Natural killer cell treated with Interleukin-12 subunit alpha and Interleukin-12 subunit beta and Interleukin-15 and Interleukin-18, amount 100 ng/mL, for 72 hours (primary cell): Measurements from ENCODE around the gene PUSL1. TPM values are rescaled to one million over a fixed set of nuclear protein-coding genes. Genes with fewer than 3 reads are reported as not detected.
A peak's percentile ranks its signal among the peaks of the same experiment; 100 is the strongest.

Experiments used
- ATAC-seq, 2 donors: fragments of 150-1000 bp; cut with Tn5 transposase in 1 of 2; sonication (Bioruptor Pico), chemical (Tn5 transposase) in 1 of 2; 2 replicates each; pipeline ENCODE4 v1.10.0; 2021
- DNase-seq: peaks from one replicate; pipeline ENCODE4 v3.0.0; 2022; ENCODE audit warnings: low spot score
- H3K27ac Mint-ChIP-seq, 2 donors: 1 replicate in 1 of 2; 2 replicates in 1 of 2; pipeline ENCODE4 v1.8.0; 2022; ENCODE audit warnings: mixed read lengths in 2 of 2, mild to moderate bottlenecking in 1 of 2, moderate library complexity in 1 of 2
- H3K27me3 Mint-ChIP-seq, 2 donors: 1 replicate in 1 of 2; 2 replicates in 1 of 2; pipeline ENCODE4 v1.8.0; 2022; ENCODE audit warnings: mixed read lengths in 2 of 2
- H3K36me3 Mint-ChIP-seq: one replicate; pipeline ENCODE4 v1.8.0; 2022; ENCODE audit warnings: mixed read lengths
- H3K4me1 Mint-ChIP-seq, 2 donors: 1 replicate in 1 of 2; 2 replicates in 1 of 2; pipeline ENCODE4 v1.8.0; 2022; ENCODE audit warnings: low read depth in 2 of 2, mixed read lengths in 2 of 2, mild to moderate bottlenecking in 1 of 2
- H3K4me3 Mint-ChIP-seq: one replicate; pipeline ENCODE4 v1.8.0; 2022; ENCODE audit warnings: mixed read lengths
- H3K9me3 Mint-ChIP-seq: 2 replicates; pipeline ENCODE4 v1.8.0; 2022; ENCODE audit warnings: mixed read lengths
- total RNA-seq, 2 donors: library from RNA; stranded (reverse); gene quantifications; one replicate each; pipeline ENCODE4 v1.2.3, GENCODE V29; 2022

The PUSL1 gene
- 10 to 100 TPM; 19.2 to 39.0 TPM for total RNA-seq

- Mint-ChIP-seq H3K4me3 (peak within 1 kb of the TSS; percentile 91), H3K4me1 (peaks cover 12 to 14% of the 10 kb centered on the region in 2 donors), H3K36me3 (no peaks in the 10 kb centered on the region), H3K9me3 (no peaks in the 10 kb centered on the region), H3K27me3 (no peaks in the 10 kb centered on the region), H3K27ac (peak within 1 kb of the TSS; percentile 62 to 70)
- ATAC-seq (peak; percentile 88 to 91), DNase-seq (peak; percentile 94)
These were observed at the start of gene PUSL1, which contains the start of gene ACAP3 for GRCh38 chr1:1307923-1308755. Gene PUSL1, plus strand, starts transcription at chr1:1308597. Its CDS starts 47 bp downstream, at chr1:1308644. Gene ACAP3, minus strand, starts transcription at chr1:1307930. Its CDS starts 115 bp downstream, at chr1:1307815.

- Mint-ChIP-seq H3K36me3 (peaks cover 6% of the 10 kb centered on the region), H3K27ac (no peak overlapping the region)
- no peak for ATAC-seq
These were observed 49.3 kb upstream of the PUSL1 start for GRCh38 chr1:1259119-1259488.

GRCh38 chr1:1259540-1259939 is 48.9 kb upstream of the PUSL1 start:
- ATAC-seq (no peak), DNase-seq (no peak)
- H3K4me3 Mint-ChIP-seq: no peak overlapping the region
- H3K4me1 Mint-ChIP-seq: peaks cover 13 to 24% of the 10 kb centered on the region in 2 donors
- no peaks in the 10 kb centered on the region for H3K27me3 Mint-ChIP-seq
- H3K9me3 Mint-ChIP-seq: no peaks in the 10 kb centered on the region
- H3K27ac Mint-ChIP-seq: no peak overlapping the region
- peaks cover 6% of the 10 kb centered on the region for H3K36me3 Mint-ChIP-seq

More at GRCh38 chr1:1259119-1259488, 49.3 kb upstream of the PUSL1 start:
- peaks cover 13 to 24% of the 10 kb centered on the region in 2 donors for H3K4me1 Mint-ChIP-seq
- no peak overlapping the region for H3K4me3 Mint-ChIP-seq
- no peak for DNase-seq
- no peaks in the 10 kb centered on the region for H3K9me3 Mint-ChIP-seq
- H3K27me3 Mint-ChIP-seq: no peaks in the 10 kb centered on the region

GRCh38 chr1:1259951-1260600 is 48.3 kb upstream of the PUSL1 start:
- no peak for ATAC-seq
- no peak overlapping the region for H3K4me3 Mint-ChIP-seq
- DNase-seq: no peak
- peaks cover 13 to 24% of the 10 kb centered on the region in 2 donors for H3K4me1 Mint-ChIP-seq
- no peak overlapping the region for H3K27ac Mint-ChIP-seq
- H3K27me3 Mint-ChIP-seq: no peaks in the 10 kb centered on the region
- H3K36me3 Mint-ChIP-seq: peaks cover 6% of the 10 kb centered on the region
- no peaks in the 10 kb centered on the region for H3K9me3 Mint-ChIP-seq

GRCh38 chr1:1260843-1261560 is 47.4 kb upstream of the PUSL1 start:
- no peak for DNase-seq
- Mint-ChIP-seq H3K36me3 (peaks cover 6% of the 10 kb centered on the region), H3K27me3 (no peaks in the 10 kb centered on the region), H3K4me3 (no peak overlapping the region), H3K9me3 (no peaks in the 10 kb centered on the region), H3K27ac (no peak overlapping the region), H3K4me1 (peaks cover 13 to 24% of the 10 kb centered on the region in 2 donors)
- ATAC-seq: no peak

- DNase-seq (no peak), ATAC-seq (no peak)
- Mint-ChIP-seq H3K4me1 (peaks cover 13 to 24% of the 10 kb centered on the region in 2 donors), H3K27me3 (no peaks in the 10 kb centered on the region), H3K36me3 (peaks cover 6% of the 10 kb centered on the region), H3K4me3 (no peak overlapping the region), H3K27ac (no peak overlapping the region), H3K9me3 (no peaks in the 10 kb centered on the region)
These were observed 46.3 kb upstream of the PUSL1 start for GRCh38 chr1:1262071-1262470.

- Mint-ChIP-seq H3K27ac (no peak overlapping the region), H3K4me3 (no peak overlapping the region), H3K27me3 (no peaks in the 10 kb centered on the region), H3K36me3 (peaks cover 6% of the 10 kb centered on the region), H3K9me3 (no peaks in the 10 kb centered on the region), H3K4me1 (peaks cover 13 to 24% of the 10 kb centered on the region in 2 donors)
- ATAC-seq (no peak), DNase-seq (no peak)
These were observed 45.6 kb upstream of the PUSL1 start for GRCh38 chr1:1262758-1263157.

GRCh38 chr1:1264026-1264425 is 44.4 kb upstream of the PUSL1 start:
- H3K4me3 Mint-ChIP-seq: no peak overlapping the region

GRCh38 chr1:1264868-1265272 is 43.5 kb upstream of the PUSL1 start:
- H3K27ac Mint-ChIP-seq: no peak overlapping the region
- no peaks in the 10 kb centered on the region for H3K9me3 Mint-ChIP-seq
- ATAC-seq: peak in 1 of 2 donors; percentile 15
- no peak for DNase-seq
- no peak overlapping the region for H3K4me3 Mint-ChIP-seq
- H3K4me1 Mint-ChIP-seq: peaks cover 11 to 18% of the 10 kb centered on the region in 2 donors
- H3K36me3 Mint-ChIP-seq: peaks cover 6% of the 10 kb centered on the region
- H3K27me3 Mint-ChIP-seq: no peaks in the 10 kb centered on the region

More at GRCh38 chr1:1264026-1264425, 44.4 kb upstream of the PUSL1 start:
- H3K4me1 Mint-ChIP-seq: peaks cover 13 to 21% of the 10 kb centered on the region in 2 donors
- no peak for DNase-seq
- no peaks in the 10 kb centered on the region for H3K9me3 Mint-ChIP-seq
- no peak overlapping the region for H3K27ac Mint-ChIP-seq
- no peaks in the 10 kb centered on the region for H3K27me3 Mint-ChIP-seq
- no peak for ATAC-seq
- peaks cover 6% of the 10 kb centered on the region for H3K36me3 Mint-ChIP-seq

GRCh38 chr1:1267488-1268283 is 40.7 kb upstream of the PUSL1 start:
- Mint-ChIP-seq H3K9me3 (no peaks in the 10 kb centered on the region), H3K36me3 (no peaks in the 10 kb centered on the region)

GRCh38 chr1:1268284-1268682 is 40.1 kb upstream of the PUSL1 start:
- ATAC-seq (no peak), DNase-seq (no peak)
- no peaks in the 10 kb centered on the region for H3K36me3 Mint-ChIP-seq
- no peak overlapping the region for H3K4me3 Mint-ChIP-seq
- H3K9me3 Mint-ChIP-seq: no peaks in the 10 kb centered on the region
- peaks cover 30 to 31% of the 10 kb centered on the region in 2 donors for H3K4me1 Mint-ChIP-seq
- no peaks in the 10 kb centered on the region for H3K27me3 Mint-ChIP-seq
- no peak overlapping the region for H3K27ac Mint-ChIP-seq

More at GRCh38 chr1:1267488-1268283, 40.7 kb upstream of the PUSL1 start:
- Mint-ChIP-seq H3K4me1 (peaks cover 28 to 32% of the 10 kb centered on the region in 2 donors), H3K27ac (no peak overlapping the region), H3K4me3 (no peak overlapping the region), H3K27me3 (no peaks in the 10 kb centered on the region)
- ATAC-seq (peak in 1 of 2 donors; percentile 36), DNase-seq (no peak)

GRCh38 chr1:1270813-1271212 is 37.6 kb upstream of the PUSL1 start:
- H3K4me1 Mint-ChIP-seq: peaks cover 30 to 31% of the 10 kb centered on the region in 2 donors
- no peak for DNase-seq
- no peaks in the 10 kb centered on the region for H3K36me3 Mint-ChIP-seq

More at GRCh38 chr1:1270813-1271212, 37.6 kb upstream of the PUSL1 start:
- peak overlapping the region; percentile 86 for H3K4me3 Mint-ChIP-seq
- H3K9me3 Mint-ChIP-seq: no peaks in the 10 kb centered on the region
- H3K27ac Mint-ChIP-seq: peak overlapping the region; percentile 2 to 26
- no peaks in the 10 kb centered on the region for H3K27me3 Mint-ChIP-seq
- no peak for ATAC-seq
